GM12892 (cell line): ENCODE data around the gene OSBP2.

Experiments
- POLR2A ChIP-seq: IDR thresholded peaks from 2 replicates; pipeline ENCODE4 v1.6.1; 2011; ENCODE audit warnings: low read depth, low read length, control low read depth
- POLR2AphosphoS5 ChIP-seq: IDR thresholded peaks from 2 replicates; pipeline ENCODE4 v1.6.1; 2011; ENCODE audit warnings: low read depth, low read length, control low read depth

GRCh38 chr22:30877662-30878515 is 183.2 kb downstream of the OSBP2 start:
- TF ChIP-seq POLR2AphosphoS5 (no peak), POLR2A (no peak)
